Measurements from ENCODE around the gene NR0B2.

GRCh38 chr1:26877326-26877725 lies 36.4 kb downstream of the NR0B2 start:
- no peak for TF ChIP-seq CTCF (optimal IDR thresholded peaks at IDR 0.05 in 1 of 3, IDR thresholded peaks at IDR 0.05 in 1 of 3, conservative IDR thresholded peaks at IDR 0.05 in 1 of 3; ENCODE audit: extremely low read depth in 1 of 3, insufficient read depth in 2 of 3, low read length in 3 of 3)
- TF ChIP-seq EZH2 (IDR thresholded peaks at IDR 0.05; ENCODE audit: low read length), result no peak
